Measurements from ENCODE around the gene GSTA3. TPM values are rescaled to one million over a fixed set of nuclear protein-coding genes. Genes with fewer than 3 reads are reported as not detected.
"Not testable (repeated sequence)": the region's sequence is repeated elsewhere in the genome, so short reads cannot be mapped to it uniquely, and the experiment has no call there.

Gene GSTA3
- polyA plus RNA-seq, result not detected

GRCh38 chr6:52909531-52909930 lies at the start of gene GSTA3:
Gene GSTA3, minus strand, starts transcription at chr6:52909698. Its CDS starts 3,864 bp downstream, at chr6:52905834.
- no peaks in the 10 kb centered on the region for H3K36me3 Mint-ChIP-seq
- no peaks in the 10 kb centered on the region for H3K4me1 Mint-ChIP-seq
- H3K27ac Mint-ChIP-seq, result no peak within 1 kb of the TSS
- peaks cover 0 to 9% (median 3%) of the 10 kb centered on the region in 3 donors for H3K27me3 Mint-ChIP-seq (ENCODE audit: low read depth in 3 of 3)
- no peak for DNase-seq
- H3K4me3 Mint-ChIP-seq, result no peak within 1 kb of the TSS
- H3K9me3 Mint-ChIP-seq, result peaks cover 0 to 4% (median 0%) of the 10 kb centered on the region in 6 donors

GRCh38 chr6:52958546-52959255 lies 49.2 kb upstream of the GSTA3 start:
- Mint-ChIP-seq H3K36me3 (no peaks in the 10 kb centered on the region), H3K4me1 (no peaks in the 10 kb centered on the region), H3K4me3 (no peak overlapping the region), H3K27ac (no peak overlapping the region), H3K9me3 (no peaks in the 10 kb centered on the region), H3K27me3 (ENCODE audit: low read depth in 3 of 3) (peaks cover 2 to 6% (median 2%) of the 10 kb centered on the region in 3 donors)
- DNase-seq, result no peak

- H3K27ac Mint-ChIP-seq, result no peak overlapping the region
- peaks cover 2 to 5% (median 2%) of the 10 kb centered on the region in 3 donors for H3K27me3 Mint-ChIP-seq (ENCODE audit: low read depth in 3 of 3)
Measured at GRCh38 chr6:52955871-52956270, 46.4 kb upstream of the GSTA3 start.

GRCh38 chr6:52953911-52954839 lies 44.7 kb upstream of the GSTA3 start:
- Mint-ChIP-seq H3K27me3 (ENCODE audit: low read depth in 3 of 3) (peaks cover 2 to 5% (median 2%) of the 10 kb centered on the region in 3 donors), H3K36me3 (no peaks in the 10 kb centered on the region)

More at GRCh38 chr6:52955871-52956270, 46.4 kb upstream of the GSTA3 start:
- DNase-seq, result no peak
- Mint-ChIP-seq H3K4me3 (no peak overlapping the region), H3K36me3 (no peaks in the 10 kb centered on the region), H3K9me3 (no peaks in the 10 kb centered on the region), H3K4me1 (no peaks in the 10 kb centered on the region)

GRCh38 chr6:52946306-52946705 lies 36.8 kb upstream of the GSTA3 start:
- H3K9me3 Mint-ChIP-seq, result no peaks in the 10 kb centered on the region
- DNase-seq, result no peak
- H3K27me3 Mint-ChIP-seq (ENCODE audit: low read depth in 3 of 3), result peaks cover 0 to 5% (median 4%) of the 10 kb centered on the region in 3 donors
- H3K36me3 Mint-ChIP-seq, result no peaks in the 10 kb centered on the region
- no peak overlapping the region for H3K4me3 Mint-ChIP-seq
- H3K4me1 Mint-ChIP-seq, result no peaks in the 10 kb centered on the region
- no peak overlapping the region for H3K27ac Mint-ChIP-seq

More at GRCh38 chr6:52953911-52954839, 44.7 kb upstream of the GSTA3 start:
- no peaks in the 10 kb centered on the region for H3K4me1 Mint-ChIP-seq
- H3K27ac Mint-ChIP-seq, result no peak overlapping the region
- no peak overlapping the region for H3K4me3 Mint-ChIP-seq
- H3K9me3 Mint-ChIP-seq, result no peaks in the 10 kb centered on the region
- DNase-seq, result no peak

- H3K4me3 Mint-ChIP-seq, DNase-seq, H3K36me3 Mint-ChIP-seq, H3K9me3 Mint-ChIP-seq, H3K27ac Mint-ChIP-seq, H3K4me1 Mint-ChIP-seq: not testable (repeated sequence)
- peaks cover 0 to 10% (median 5%) of the 10 kb centered on the region in 3 donors for H3K27me3 Mint-ChIP-seq (ENCODE audit: low read depth in 3 of 3)
Measured at GRCh38 chr6:52942821-52943220, 33.3 kb upstream of the GSTA3 start.

- no peaks in the 10 kb centered on the region for H3K36me3 Mint-ChIP-seq
- H3K27me3 Mint-ChIP-seq (ENCODE audit: low read depth in 3 of 3), result peaks cover 0 to 8% (median 5%) of the 10 kb centered on the region in 3 donors
- no peaks in the 10 kb centered on the region for H3K4me1 Mint-ChIP-seq
- H3K27ac Mint-ChIP-seq, result no peak overlapping the region
- no peak for DNase-seq
- no peaks in the 10 kb centered on the region for H3K9me3 Mint-ChIP-seq
- H3K4me3 Mint-ChIP-seq, result no peak overlapping the region
Measured at GRCh38 chr6:52942221-52942620, 32.7 kb upstream of the GSTA3 start.

- Mint-ChIP-seq H3K27ac (no peak overlapping the region), H3K9me3 (no peaks in the 10 kb centered on the region), H3K4me3 (no peak overlapping the region), H3K4me1 (no peaks in the 10 kb centered on the region), H3K36me3 (no peaks in the 10 kb centered on the region), H3K27me3 (ENCODE audit: low read depth in 3 of 3) (peaks cover 2 to 13% (median 12%) of the 10 kb centered on the region in 3 donors)
- no peak for DNase-seq
Measured at GRCh38 chr6:52937908-52938307, 28.4 kb upstream of the GSTA3 start.

GRCh38 chr6:52933778-52934177 lies 24.3 kb upstream of the GSTA3 start:
- Mint-ChIP-seq H3K27ac (no peak overlapping the region), H3K36me3 (no peaks in the 10 kb centered on the region), H3K4me3 (no peak overlapping the region), H3K4me1 (no peaks in the 10 kb centered on the region), H3K27me3 (ENCODE audit: low read depth in 3 of 3) (peaks cover 2 to 14% (median 10%) of the 10 kb centered on the region in 3 donors), H3K9me3 (no peaks in the 10 kb centered on the region)
- no peak for DNase-seq

GRCh38 chr6:52931351-52931750 lies 21.9 kb upstream of the GSTA3 start:
- no peak overlapping the region for H3K4me3 Mint-ChIP-seq
- H3K36me3 Mint-ChIP-seq, result no peaks in the 10 kb centered on the region
- H3K27ac Mint-ChIP-seq, result no peak overlapping the region
- H3K27me3 Mint-ChIP-seq (ENCODE audit: low read depth in 3 of 3), result peaks cover 2 to 13% (median 9%) of the 10 kb centered on the region in 3 donors
- no peaks in the 10 kb centered on the region for H3K9me3 Mint-ChIP-seq
- DNase-seq, result no peak
- H3K4me1 Mint-ChIP-seq, result no peaks in the 10 kb centered on the region

GRCh38 chr6:52929321-52930164 lies 20.0 kb upstream of the GSTA3 start:
- no peaks in the 10 kb centered on the region for H3K4me1 Mint-ChIP-seq
- no peak for DNase-seq
- no peak overlapping the region for H3K4me3 Mint-ChIP-seq
- H3K27me3 Mint-ChIP-seq (ENCODE audit: low read depth in 3 of 3), result peaks cover 2 to 9% (median 7%) of the 10 kb centered on the region in 3 donors
- H3K36me3 Mint-ChIP-seq, result no peaks in the 10 kb centered on the region
- H3K9me3 Mint-ChIP-seq, result no peaks in the 10 kb centered on the region
- no peak overlapping the region for H3K27ac Mint-ChIP-seq

- H3K27me3 Mint-ChIP-seq (ENCODE audit: low read depth in 3 of 3), result peaks cover 0 to 3% (median 3%) of the 10 kb centered on the region in 3 donors
- DNase-seq, result no peak
- no peak overlapping the region for H3K27ac Mint-ChIP-seq
- no peak overlapping the region for H3K4me3 Mint-ChIP-seq
- no peaks in the 10 kb centered on the region for H3K36me3 Mint-ChIP-seq
- H3K4me1 Mint-ChIP-seq, result no peaks in the 10 kb centered on the region
- H3K9me3 Mint-ChIP-seq, result no peaks in the 10 kb centered on the region
Measured at GRCh38 chr6:52927451-52927850, 18.0 kb upstream of the GSTA3 start.

- Mint-ChIP-seq H3K27me3 (ENCODE audit: low read depth in 3 of 3) (peaks cover 0 to 5% (median 3%) of the 10 kb centered on the region in 3 donors), H3K4me3 (no peak overlapping the region), H3K9me3 (peaks cover 0 to under 1% (median 0%) of the 10 kb centered on the region in 6 donors), H3K4me1 (no peaks in the 10 kb centered on the region), H3K27ac (no peak overlapping the region), H3K36me3 (no peaks in the 10 kb centered on the region)
- DNase-seq, result no peak
Measured at GRCh38 chr6:52925919-52926792, 16.7 kb upstream of the GSTA3 start.

Data from immature natural killer cell (primary cell).